C4-2B (cell line): ENCODE measurements around the gene TCAIM.

Source experiments
- H3K27ac ChIP-seq: fragments of 450-650 bp; 2 replicates; pipeline ENCODE4 v1.5.1; 2017
- ZFX ChIP-seq: fragments of 450-650 bp; IDR thresholded peaks from 2 replicates; pipeline ENCODE4 v1.6.1; 2017
- TF ChIP-seq, protein P1 (sequence below): fragments of 450-650 bp; conservative IDR thresholded peaks from 2 replicates; pipeline ENCODE4 v1.5.1; 2017; ENCODE audit warnings: mild to moderate bottlenecking

The TCAIM gene

DNA sequence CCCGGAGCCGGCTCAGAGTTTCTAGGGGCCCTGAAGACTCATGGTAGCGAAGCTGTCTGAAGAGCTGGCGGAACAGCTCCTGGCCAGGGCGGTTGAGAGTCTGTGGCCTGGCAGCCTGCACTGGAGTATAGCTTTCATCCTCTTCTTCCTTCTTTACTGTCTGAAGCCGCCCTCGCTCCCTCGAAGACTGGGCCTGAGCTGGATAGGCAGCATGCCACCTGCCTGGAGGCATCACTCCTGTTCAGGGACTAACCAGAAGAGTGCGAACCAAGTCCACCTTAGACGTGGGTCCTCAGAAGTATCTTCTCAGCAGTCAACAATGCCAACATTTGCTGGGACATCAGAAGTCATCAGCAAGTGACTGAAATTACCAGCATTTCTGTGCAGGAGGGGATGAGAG lies 116.8 kb downstream of the TCAIM start:
- no peak overlapping the region for H3K27ac ChIP-seq
- TF ChIP-seq, protein P1, sequence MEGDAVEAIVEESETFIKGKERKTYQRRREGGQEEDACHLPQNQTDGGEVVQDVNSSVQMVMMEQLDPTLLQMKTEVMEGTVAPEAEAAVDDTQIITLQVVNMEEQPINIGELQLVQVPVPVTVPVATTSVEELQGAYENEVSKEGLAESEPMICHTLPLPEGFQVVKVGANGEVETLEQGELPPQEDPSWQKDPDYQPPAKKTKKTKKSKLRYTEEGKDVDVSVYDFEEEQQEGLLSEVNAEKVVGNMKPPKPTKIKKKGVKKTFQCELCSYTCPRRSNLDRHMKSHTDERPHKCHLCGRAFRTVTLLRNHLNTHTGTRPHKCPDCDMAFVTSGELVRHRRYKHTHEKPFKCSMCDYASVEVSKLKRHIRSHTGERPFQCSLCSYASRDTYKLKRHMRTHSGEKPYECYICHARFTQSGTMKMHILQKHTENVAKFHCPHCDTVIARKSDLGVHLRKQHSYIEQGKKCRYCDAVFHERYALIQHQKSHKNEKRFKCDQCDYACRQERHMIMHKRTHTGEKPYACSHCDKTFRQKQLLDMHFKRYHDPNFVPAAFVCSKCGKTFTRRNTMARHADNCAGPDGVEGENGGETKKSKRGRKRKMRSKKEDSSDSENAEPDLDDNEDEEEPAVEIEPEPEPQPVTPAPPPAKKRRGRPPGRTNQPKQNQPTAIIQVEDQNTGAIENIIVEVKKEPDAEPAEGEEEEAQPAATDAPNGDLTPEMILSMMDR, result no peak
- no peak for TF ChIP-seq ZFX
